Measurements from ENCODE around the gene VIT.

DNA sequence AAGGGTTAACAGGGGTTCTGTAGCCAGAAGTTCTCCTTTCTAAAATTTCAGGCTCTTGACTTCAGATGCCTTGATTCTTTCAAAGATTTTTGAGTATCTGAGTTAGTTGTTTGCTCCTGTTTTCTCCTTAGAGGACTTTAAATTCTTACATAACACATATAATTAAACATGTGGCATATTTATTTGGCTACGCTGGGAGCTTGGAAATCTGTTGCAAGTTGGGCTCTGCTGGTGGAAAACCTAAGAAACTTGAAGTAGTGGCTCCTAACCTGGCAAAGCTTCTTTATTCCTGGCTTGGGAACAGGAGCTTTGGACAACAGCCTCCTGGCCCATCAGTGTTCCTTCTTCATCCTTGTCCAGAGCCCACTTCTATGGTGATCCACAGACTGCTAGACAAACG is 72.6 kb downstream of the VIT start:
- TF ChIP-seq, protein P1, sequence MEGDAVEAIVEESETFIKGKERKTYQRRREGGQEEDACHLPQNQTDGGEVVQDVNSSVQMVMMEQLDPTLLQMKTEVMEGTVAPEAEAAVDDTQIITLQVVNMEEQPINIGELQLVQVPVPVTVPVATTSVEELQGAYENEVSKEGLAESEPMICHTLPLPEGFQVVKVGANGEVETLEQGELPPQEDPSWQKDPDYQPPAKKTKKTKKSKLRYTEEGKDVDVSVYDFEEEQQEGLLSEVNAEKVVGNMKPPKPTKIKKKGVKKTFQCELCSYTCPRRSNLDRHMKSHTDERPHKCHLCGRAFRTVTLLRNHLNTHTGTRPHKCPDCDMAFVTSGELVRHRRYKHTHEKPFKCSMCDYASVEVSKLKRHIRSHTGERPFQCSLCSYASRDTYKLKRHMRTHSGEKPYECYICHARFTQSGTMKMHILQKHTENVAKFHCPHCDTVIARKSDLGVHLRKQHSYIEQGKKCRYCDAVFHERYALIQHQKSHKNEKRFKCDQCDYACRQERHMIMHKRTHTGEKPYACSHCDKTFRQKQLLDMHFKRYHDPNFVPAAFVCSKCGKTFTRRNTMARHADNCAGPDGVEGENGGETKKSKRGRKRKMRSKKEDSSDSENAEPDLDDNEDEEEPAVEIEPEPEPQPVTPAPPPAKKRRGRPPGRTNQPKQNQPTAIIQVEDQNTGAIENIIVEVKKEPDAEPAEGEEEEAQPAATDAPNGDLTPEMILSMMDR (IDR thresholded peaks at IDR 0.05; ENCODE audit: poor library complexity) = no peak
- TF ChIP-seq EZH2phosphoT487 (IDR thresholded peaks at IDR 0.05; ENCODE audit: low read depth, severe bottlenecking, unreplicated experiment) (no peak), EZH2 (IDR thresholded peaks at IDR 0.05; ENCODE audit: borderline replicate concordance) (no peak)

Data from hepatocyte (in vitro differentiated cells).